ENCODE data around the gene P2RY2. TPM values are rescaled to one million over a fixed set of nuclear protein-coding genes. Genes with fewer than 3 reads are reported as not detected.

P2RY2 gene
- total and polyA plus RNA-seq, 4 donors, result 1.8 to 3.7 (median 2.2) TPM

DNA sequence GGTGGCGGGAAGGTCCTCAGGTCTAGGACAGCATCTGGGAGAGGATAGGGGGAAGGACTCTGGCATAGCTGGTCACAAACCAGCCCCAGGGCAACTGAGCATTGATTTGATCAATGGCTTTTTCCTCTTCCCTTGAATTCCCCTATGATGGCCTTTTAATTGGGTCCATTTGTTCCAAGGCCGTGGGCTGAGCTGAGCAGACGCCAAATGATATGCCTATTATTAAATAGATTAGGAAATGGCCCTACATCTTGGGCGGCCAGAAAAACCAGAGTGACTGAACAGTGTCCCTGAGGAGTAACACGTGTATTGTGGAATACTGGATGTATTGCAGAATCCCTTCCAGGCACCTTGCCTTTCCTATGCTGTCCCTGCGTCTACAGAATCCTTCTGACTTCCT is 27.4 kb downstream of the P2RY2 start:
- Histone ChIP-seq H3K4me1 (ENCODE audit: control insufficient read depth in 4 of 4, insufficient read depth in 4 of 4, low read length in 3 of 4) (no peaks in the 10 kb centered on the region), H3K9ac (ENCODE audit: low read depth in 1 of 2, low read length in 2 of 2) (no peak overlapping the region), H3K27ac (ENCODE audit: low read depth in 1 of 2, low read length in 2 of 2) (no peak overlapping the region), H3K36me3 (ENCODE audit: control insufficient read depth in 4 of 4, insufficient read depth in 3 of 4, low read depth in 1 of 4, low read length in 3 of 4) (no peaks in the 10 kb centered on the region), H3K4me3 (ENCODE audit: low read depth in 1 of 3, low read length in 3 of 3) (no peak overlapping the region), H3K27me3 (ENCODE audit: control insufficient read depth in 4 of 4, insufficient read depth in 4 of 4, low read length in 3 of 4) (no peaks in the 10 kb centered on the region), H3K9me3 (ENCODE audit: control insufficient read depth in 4 of 4, low read length in 3 of 4) (no peaks in the 10 kb centered on the region)
- DNase-seq (ENCODE audit: low spot score), result no peak
- TF ChIP-seq GABPA (IDR thresholded peaks at IDR 0.05 in 1 of 2, conservative IDR thresholded peaks at IDR 0.05 in 1 of 2) (no peak), SP1 (IDR thresholded peaks at IDR 0.05) (no peak), TAF1 (conservative IDR thresholded peaks at IDR 0.05) (no peak), JUND (IDR thresholded peaks at IDR 0.05) (no peak), EGR1 (IDR thresholded peaks at IDR 0.05; ENCODE audit: low read depth in 2 of 2) (no peak), ZBTB33 (IDR thresholded peaks at IDR 0.05) (no peak), FOXA1 (IDR thresholded peaks at IDR 0.05) (no peak), HNF4A (conservative IDR thresholded peaks at IDR 0.05) (no peak), REST (IDR thresholded peaks at IDR 0.05) (no peak), NR2F2 (IDR thresholded peaks at IDR 0.05) (no peak), YY1 (IDR thresholded peaks at IDR 0.05) (no peak), RXRA (IDR thresholded peaks at IDR 0.05) (no peak), RAD21 (IDR thresholded peaks at IDR 0.05) (no peak)
- TF ChIP-seq, protein P1, sequence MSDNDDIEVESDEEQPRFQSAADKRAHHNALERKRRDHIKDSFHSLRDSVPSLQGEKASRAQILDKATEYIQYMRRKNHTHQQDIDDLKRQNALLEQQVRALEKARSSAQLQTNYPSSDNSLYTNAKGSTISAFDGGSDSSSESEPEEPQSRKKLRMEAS (IDR thresholded peaks at IDR 0.05), result no peak
- 83% methylated on average over 6 of the region's 6 CpGs for whole genome bisulfite sequencing

DNA sequence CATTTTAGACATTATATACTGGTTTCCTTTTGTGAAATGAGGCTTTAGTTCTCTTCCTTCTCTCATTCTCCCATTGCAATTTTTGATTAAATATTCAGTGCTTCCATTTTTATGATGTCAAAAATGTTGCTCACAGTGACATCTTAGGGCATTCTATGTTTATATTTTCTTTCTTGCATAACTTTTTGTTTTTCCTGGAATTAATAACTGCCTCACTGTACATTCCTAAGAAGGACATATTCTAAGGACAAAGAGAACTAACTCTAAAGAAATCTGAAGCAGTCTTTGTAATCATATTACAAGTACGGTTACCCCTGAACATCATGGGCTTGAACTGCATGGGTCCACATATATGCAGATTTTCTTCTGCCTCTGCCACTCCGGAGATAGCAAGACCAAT is 28.2 kb downstream of the P2RY2 start:
- no peaks in the 10 kb centered on the region for H3K27me3 ChIP-seq (ENCODE audit: control insufficient read depth in 4 of 4, insufficient read depth in 4 of 4, low read length in 3 of 4)
- no peak for DNase-seq (ENCODE audit: low spot score)
- no peaks in the 10 kb centered on the region for H3K36me3 ChIP-seq (ENCODE audit: control insufficient read depth in 4 of 4, insufficient read depth in 3 of 4, low read depth in 1 of 4, low read length in 3 of 4)
- TF ChIP-seq GABPA (IDR thresholded peaks at IDR 0.05 in 1 of 2, conservative IDR thresholded peaks at IDR 0.05 in 1 of 2) (no peak), ZBTB33 (IDR thresholded peaks at IDR 0.05) (no peak), HNF4A (conservative IDR thresholded peaks at IDR 0.05) (no peak), EGR1 (IDR thresholded peaks at IDR 0.05; ENCODE audit: low read depth in 2 of 2) (no peak), YY1 (IDR thresholded peaks at IDR 0.05) (no peak), FOXA1 (IDR thresholded peaks at IDR 0.05) (no peak), NR2F2 (IDR thresholded peaks at IDR 0.05) (no peak), HNF4G (IDR thresholded peaks at IDR 0.05) (no peak)
- TF ChIP-seq, protein P1 (IDR thresholded peaks at IDR 0.05), result no peak
- no peaks in the 10 kb centered on the region for H3K9me3 ChIP-seq (ENCODE audit: control insufficient read depth in 4 of 4, low read length in 3 of 4)
- H3K4me1 ChIP-seq (ENCODE audit: control insufficient read depth in 4 of 4, insufficient read depth in 4 of 4, low read length in 3 of 4), result no peaks in the 10 kb centered on the region
- no peak overlapping the region for H3K9ac ChIP-seq (ENCODE audit: low read depth in 1 of 2, low read length in 2 of 2)
- WGBS, result 91% methylated on average over 2 of the region's 2 CpGs
- no peak overlapping the region for H3K4me3 ChIP-seq (ENCODE audit: low read depth in 1 of 3, low read length in 3 of 3)
- H3K27ac ChIP-seq (ENCODE audit: low read depth in 1 of 2, low read length in 2 of 2), result no peak overlapping the region

Data from liver (tissue), 9 donors.